Measurements from ENCODE around the gene INTS2. TPM values are rescaled to one million over a fixed set of nuclear protein-coding genes. Genes with fewer than 3 reads are reported as not detected.

The INTS2 gene
- total RNA-seq, 2 donors from 2014 or later: 7.6 to 8.2 TPM

GRCh38 chr17:61818225-61818624 lies 109.6 kb downstream of the INTS2 start:
- no peak for DNase-seq (ENCODE audit: low spot score)
- Histone ChIP-seq H3K9me3 (no peaks in the 10 kb centered on the region), H3K4me1 (no peaks in the 10 kb centered on the region), H3K27ac (no peak overlapping the region), H3K36me3 (no peaks in the 10 kb centered on the region), H3K4me3 (no peak overlapping the region), H3K27me3 (no peaks in the 10 kb centered on the region)
- TF ChIP-seq, protein P1, sequence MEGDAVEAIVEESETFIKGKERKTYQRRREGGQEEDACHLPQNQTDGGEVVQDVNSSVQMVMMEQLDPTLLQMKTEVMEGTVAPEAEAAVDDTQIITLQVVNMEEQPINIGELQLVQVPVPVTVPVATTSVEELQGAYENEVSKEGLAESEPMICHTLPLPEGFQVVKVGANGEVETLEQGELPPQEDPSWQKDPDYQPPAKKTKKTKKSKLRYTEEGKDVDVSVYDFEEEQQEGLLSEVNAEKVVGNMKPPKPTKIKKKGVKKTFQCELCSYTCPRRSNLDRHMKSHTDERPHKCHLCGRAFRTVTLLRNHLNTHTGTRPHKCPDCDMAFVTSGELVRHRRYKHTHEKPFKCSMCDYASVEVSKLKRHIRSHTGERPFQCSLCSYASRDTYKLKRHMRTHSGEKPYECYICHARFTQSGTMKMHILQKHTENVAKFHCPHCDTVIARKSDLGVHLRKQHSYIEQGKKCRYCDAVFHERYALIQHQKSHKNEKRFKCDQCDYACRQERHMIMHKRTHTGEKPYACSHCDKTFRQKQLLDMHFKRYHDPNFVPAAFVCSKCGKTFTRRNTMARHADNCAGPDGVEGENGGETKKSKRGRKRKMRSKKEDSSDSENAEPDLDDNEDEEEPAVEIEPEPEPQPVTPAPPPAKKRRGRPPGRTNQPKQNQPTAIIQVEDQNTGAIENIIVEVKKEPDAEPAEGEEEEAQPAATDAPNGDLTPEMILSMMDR (IDR thresholded peaks at IDR 0.05): no peak

GRCh38 chr17:61817452-61817851 lies 110.3 kb downstream of the INTS2 start:
- DNase-seq (ENCODE audit: low spot score): no peak
- Histone ChIP-seq H3K27ac (no peak overlapping the region), H3K4me1 (no peaks in the 10 kb centered on the region), H3K27me3 (no peaks in the 10 kb centered on the region), H3K9me3 (no peaks in the 10 kb centered on the region), H3K4me3 (no peak overlapping the region), H3K36me3 (no peaks in the 10 kb centered on the region)
- TF ChIP-seq, protein P1 (IDR thresholded peaks at IDR 0.05): no peak

GRCh38 chr17:61816538-61816937 lies 111.2 kb downstream of the INTS2 start:
- no peak for DNase-seq (ENCODE audit: low spot score)
- Histone ChIP-seq H3K4me1 (no peaks in the 10 kb centered on the region), H3K4me3 (no peak overlapping the region), H3K27ac (no peak overlapping the region), H3K36me3 (no peaks in the 10 kb centered on the region), H3K9me3 (no peaks in the 10 kb centered on the region), H3K27me3 (no peaks in the 10 kb centered on the region)
- TF ChIP-seq, protein P1 (IDR thresholded peaks at IDR 0.05): no peak

DNA sequence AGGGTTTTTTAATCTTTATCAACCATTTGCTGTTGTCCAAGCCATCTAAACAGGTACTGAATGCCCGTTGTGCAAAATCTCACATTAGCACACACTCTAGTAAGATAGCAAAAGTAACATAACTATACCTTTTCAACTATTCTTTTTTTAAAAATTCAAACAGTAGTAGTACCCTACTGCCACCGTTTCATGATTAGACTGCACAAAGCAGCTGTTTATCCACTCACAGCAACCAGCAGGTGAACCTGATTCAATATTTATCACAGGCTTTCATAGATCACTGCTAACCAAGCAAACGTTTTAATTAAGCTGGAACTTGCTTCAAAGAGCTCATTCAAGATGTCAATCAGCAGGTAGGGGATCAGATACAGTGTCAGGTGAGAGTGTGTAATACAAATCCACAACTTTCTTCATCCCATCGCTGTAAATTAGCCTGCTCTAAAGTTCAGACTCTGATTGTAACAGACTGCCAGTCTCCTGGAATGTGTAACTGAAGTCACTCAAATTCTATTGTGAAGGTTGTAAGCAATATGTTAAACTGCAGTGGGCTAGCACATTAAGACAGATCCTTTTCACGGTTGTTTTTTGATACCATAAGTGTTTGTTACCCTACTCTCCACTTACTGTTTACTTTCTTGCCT lies 111.8 kb downstream of the INTS2 start:
- Histone ChIP-seq H3K4me1 (no peaks in the 10 kb centered on the region), H3K27me3 (no peaks in the 10 kb centered on the region), H3K36me3 (no peaks in the 10 kb centered on the region), H3K27ac (no peak overlapping the region), H3K9me3 (no peaks in the 10 kb centered on the region), H3K4me3 (no peak overlapping the region)
- no peak for DNase-seq (ENCODE audit: low spot score)
- TF ChIP-seq, protein P1 (IDR thresholded peaks at IDR 0.05): no peak

Other genes with a start within 250 kb of the INTS2 start
- gene BRIP1, start 64.5 kb downstream of the INTS2 start, total RNA-seq: not detected
- gene MED13, start 137.3 kb upstream of the INTS2 start, total RNA-seq: 10 to 100 TPM; 33.2 to 42.4 TPM

All from right atrium auricular region (tissue), 2 donors.